Midbrain (tissue), 1 donor: Measurements from ENCODE around the gene CDH10.

Experiments used
- DNase-seq: peaks from one replicate; lab custom pipeline; 2025; lab: John Stamatoyannopoulos, UW

Gene CDH10

GRCh38 chr5:24480952-24481351 is 163.8 kb downstream of the CDH10 start:
- DNase-seq, result no peak

- no peak for DNase-seq
Measured at GRCh38 chr5:24477958-24478357, 166.8 kb downstream of the CDH10 start.

GRCh38 chr5:24475101-24475500 is 169.7 kb downstream of the CDH10 start:
- DNase-seq, result no peak

- DNase-seq, result no peak
Measured at GRCh38 chr5:24474685-24475084, 170.1 kb downstream of the CDH10 start.

GRCh38 chr5:24472518-24472917 is 172.3 kb downstream of the CDH10 start:
- no peak for DNase-seq

- DNase-seq, result no peak
Measured at GRCh38 chr5:24444414-24444813, 200.4 kb downstream of the CDH10 start.

- DNase-seq, result no peak
Measured at GRCh38 chr5:24439465-24439864, 205.3 kb downstream of the CDH10 start.
